ENCODE results near the gene LHPP.

Gene LHPP

DNA sequence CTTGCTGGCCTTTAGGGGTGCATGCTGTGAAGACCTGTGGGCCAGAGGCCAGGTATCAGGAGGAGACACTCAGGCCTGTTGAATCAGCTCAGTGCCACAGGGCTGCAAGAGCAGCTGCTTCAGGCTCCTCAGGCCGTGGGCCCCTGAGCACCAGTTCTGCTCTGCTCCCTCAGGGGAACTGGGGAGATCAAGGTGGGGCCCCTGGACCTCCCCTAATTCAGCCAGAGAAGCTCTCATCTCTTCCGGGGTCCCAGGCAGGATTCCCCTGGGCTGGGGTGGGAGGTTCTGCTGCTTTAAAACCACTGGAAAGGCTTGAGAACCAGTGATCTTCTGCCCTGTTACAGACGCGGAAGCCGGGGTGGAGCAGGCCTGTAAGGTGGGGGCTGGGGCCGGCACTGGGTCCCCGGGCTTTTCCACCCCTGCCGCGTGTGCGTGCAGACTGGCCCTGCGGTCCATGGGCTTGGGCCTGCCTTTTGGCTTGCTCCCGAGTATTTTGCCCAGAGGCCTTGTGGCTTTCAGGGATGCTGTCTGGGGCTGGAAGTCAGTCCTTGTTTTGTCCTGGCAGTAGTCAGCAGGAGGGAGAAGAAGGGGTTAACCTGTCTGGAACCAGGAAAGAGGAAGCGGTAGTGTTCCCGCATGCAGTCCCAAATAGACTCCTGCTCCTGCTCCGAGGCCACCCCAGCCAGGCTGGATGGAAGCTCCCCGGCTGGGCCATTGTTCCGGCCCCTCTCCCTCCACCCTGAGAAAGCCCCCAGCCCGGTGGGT is 74.3 kb downstream of the LHPP start:
- TF ChIP-seq POLR2AphosphoS5 (IDR thresholded peaks at IDR 0.05; ENCODE audit: low read depth, low read length) (no peak), POLR2A (IDR thresholded peaks at IDR 0.05; ENCODE audit: low read depth, low read length) (no peak), TAF1 (IDR thresholded peaks at IDR 0.05; ENCODE audit: borderline replicate concordance, low read depth, low read length) (no peak)
- FAIRE-seq, result no peak

DNA sequence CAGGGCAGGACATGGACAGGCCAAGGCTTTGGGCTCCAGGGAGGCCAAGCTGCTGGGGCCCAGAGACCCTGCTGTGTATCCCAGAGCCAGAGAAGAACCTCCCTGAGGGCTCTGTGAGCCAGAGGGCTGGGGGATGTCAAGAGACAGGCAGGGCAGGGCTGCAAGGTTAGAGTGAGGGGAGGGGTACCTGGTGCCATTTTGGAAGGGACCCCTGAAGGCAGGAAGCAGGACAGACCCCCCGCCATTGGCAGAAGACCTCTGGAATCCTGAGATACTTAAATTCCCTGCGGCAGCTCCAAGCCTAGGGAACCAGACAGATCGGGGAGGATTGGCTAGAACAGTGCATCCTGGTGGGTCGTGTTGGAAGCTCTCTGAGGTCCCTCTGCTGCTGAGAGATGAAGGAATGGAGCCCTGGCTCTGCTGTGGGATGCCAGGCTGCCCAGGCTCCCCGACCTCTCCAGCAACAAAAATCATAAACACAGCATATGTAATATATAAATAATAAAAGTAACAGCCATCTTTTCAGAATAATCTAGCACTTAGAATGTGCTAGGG is 75.0 kb downstream of the LHPP start:
- TF ChIP-seq TAF1 (IDR thresholded peaks at IDR 0.05; ENCODE audit: borderline replicate concordance, low read depth, low read length) (no peak), POLR2A (IDR thresholded peaks at IDR 0.05; ENCODE audit: low read depth, low read length) (no peak), POLR2AphosphoS5 (IDR thresholded peaks at IDR 0.05; ENCODE audit: low read depth, low read length) (no peak)
- FAIRE-seq (no peak), DNase-seq (ENCODE audit: insufficient read length) (no peak)

More for the DNA sequence above, 74.3 kb downstream of the LHPP start:
- DNase-seq (ENCODE audit: insufficient read length), result no peak

DNA sequence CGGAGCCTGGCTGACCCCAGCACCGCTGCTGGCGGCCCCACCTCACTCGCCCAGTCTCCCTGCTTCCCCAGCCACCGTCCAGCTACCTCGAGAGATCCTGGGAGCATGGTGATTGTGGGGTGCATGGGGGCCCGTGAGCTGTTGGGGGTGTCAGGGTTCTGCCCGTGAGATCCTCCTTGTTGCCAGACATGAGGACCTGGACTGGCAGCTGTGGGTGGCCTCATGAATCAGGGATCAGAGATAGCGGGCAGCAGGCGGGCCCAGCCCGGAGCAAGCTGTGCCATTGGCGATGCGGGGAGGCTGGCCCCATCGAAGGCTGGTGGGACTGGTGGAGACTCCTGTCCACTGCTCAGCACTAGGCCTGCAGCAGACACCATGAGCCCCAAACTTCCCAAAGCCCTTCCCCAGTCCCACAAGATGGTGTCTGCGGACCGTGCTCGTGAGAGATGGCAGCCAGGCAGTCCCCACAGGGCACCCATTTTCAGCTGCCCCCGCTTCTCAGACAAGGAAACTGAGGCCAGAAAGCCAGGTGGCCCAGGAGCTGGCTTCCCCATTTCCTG is 75.6 kb downstream of the LHPP start:
- FAIRE-seq, result no peak
- TF ChIP-seq POLR2AphosphoS5 (IDR thresholded peaks at IDR 0.05; ENCODE audit: low read depth, low read length) (no peak), POLR2A (IDR thresholded peaks at IDR 0.05; ENCODE audit: low read depth, low read length) (no peak), TAF1 (IDR thresholded peaks at IDR 0.05; ENCODE audit: borderline replicate concordance, low read depth, low read length) (no peak)
- no peak for DNase-seq (ENCODE audit: insufficient read length)

DNA sequence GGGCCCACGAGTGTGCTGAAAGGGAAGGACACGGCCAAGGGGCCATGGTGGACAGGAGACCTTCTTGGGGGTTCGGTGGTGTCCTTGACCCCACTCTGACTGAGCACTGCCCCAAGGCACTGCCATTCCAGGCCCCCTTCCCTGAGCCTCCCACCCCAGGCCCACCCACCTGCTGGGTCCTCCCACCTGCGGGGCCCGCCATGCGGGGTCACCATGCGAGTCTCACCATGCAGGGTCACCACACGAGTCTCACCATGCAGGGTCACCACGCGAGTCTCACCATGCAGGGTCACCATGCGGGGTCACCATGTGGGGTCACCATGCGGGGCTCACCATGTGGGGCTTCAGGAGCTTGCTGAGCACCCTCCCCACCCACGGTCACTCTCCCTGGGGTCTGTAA is 76.3 kb downstream of the LHPP start:
- no peak for DNase-seq (ENCODE audit: insufficient read length)
- FAIRE-seq, result no peak
- TF ChIP-seq TAF1 (IDR thresholded peaks at IDR 0.05; ENCODE audit: borderline replicate concordance, low read depth, low read length), result no peak
- no peak for TF ChIP-seq POLR2AphosphoS5 (IDR thresholded peaks at IDR 0.05; ENCODE audit: low read depth, low read length)
- no peak for TF ChIP-seq POLR2A (IDR thresholded peaks at IDR 0.05; ENCODE audit: low read depth, low read length)

DNA sequence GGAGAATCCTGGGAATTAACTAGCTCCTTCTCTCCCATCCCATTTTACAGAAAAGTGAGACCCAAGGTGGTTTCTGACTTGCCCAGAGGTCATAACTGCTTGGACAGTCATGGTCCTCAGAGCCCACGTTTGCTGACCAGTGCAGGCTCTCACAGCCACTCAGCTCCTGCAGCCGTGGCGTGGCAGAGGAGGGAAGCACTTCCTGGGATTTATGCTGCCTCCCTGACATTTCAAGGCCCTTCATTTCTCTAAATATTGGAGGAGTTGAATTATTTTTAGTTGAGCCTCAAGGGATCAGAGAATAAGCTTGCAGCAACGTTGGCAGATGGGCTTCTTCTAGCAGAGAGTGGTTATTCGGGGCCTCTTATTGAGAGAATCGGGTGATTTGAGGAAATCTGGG is 77.1 kb downstream of the LHPP start:
- no peak for DNase-seq (ENCODE audit: insufficient read length)
- TF ChIP-seq POLR2AphosphoS5 (IDR thresholded peaks at IDR 0.05; ENCODE audit: low read depth, low read length) (no peak), TAF1 (IDR thresholded peaks at IDR 0.05; ENCODE audit: borderline replicate concordance, low read depth, low read length) (no peak), POLR2A (IDR thresholded peaks at IDR 0.05; ENCODE audit: low read depth, low read length) (no peak)
- FAIRE-seq, result no peak

DNA sequence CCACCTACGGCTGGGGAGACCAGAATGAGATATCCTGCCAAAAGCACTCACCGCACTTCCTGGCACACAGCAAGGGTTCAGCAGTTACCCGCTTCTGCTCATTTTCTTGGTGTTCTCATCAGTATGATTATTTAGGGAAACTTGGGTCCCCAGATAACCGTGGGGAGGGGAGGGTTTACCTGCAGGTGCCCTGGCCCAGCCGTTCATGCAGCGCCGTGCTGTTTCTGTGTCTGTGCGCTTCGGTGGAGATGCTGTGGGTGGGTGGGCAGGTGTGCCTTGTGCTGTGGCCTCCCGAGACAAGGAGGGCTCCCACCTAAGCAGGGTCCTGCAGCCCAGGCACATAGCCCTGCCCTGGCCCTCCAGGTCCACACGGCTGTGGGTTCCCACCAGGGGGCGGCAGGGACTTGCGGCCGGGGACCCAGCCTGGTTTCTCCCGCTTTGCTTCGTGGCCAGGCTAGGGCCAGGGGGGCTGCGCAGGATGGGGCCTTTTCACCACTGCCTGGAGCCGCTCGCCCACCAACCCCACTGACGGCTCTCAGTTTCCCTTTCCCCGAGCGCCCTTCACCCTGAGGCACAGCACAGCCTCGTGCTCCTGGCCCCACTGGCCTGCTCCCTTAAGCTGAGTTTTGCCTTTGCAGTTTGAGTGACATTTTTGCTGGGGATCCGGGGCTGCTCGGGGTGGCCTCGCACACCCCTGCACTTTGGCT is 78.5 kb downstream of the LHPP start:
- TF ChIP-seq POLR2AphosphoS5 (IDR thresholded peaks at IDR 0.05; ENCODE audit: low read depth, low read length) (no peak), TAF1 (IDR thresholded peaks at IDR 0.05; ENCODE audit: borderline replicate concordance, low read depth, low read length) (no peak)
- FAIRE-seq, result peak; percentile 95
- DNase-seq (ENCODE audit: insufficient read length), result peak; percentile 86

DNA sequence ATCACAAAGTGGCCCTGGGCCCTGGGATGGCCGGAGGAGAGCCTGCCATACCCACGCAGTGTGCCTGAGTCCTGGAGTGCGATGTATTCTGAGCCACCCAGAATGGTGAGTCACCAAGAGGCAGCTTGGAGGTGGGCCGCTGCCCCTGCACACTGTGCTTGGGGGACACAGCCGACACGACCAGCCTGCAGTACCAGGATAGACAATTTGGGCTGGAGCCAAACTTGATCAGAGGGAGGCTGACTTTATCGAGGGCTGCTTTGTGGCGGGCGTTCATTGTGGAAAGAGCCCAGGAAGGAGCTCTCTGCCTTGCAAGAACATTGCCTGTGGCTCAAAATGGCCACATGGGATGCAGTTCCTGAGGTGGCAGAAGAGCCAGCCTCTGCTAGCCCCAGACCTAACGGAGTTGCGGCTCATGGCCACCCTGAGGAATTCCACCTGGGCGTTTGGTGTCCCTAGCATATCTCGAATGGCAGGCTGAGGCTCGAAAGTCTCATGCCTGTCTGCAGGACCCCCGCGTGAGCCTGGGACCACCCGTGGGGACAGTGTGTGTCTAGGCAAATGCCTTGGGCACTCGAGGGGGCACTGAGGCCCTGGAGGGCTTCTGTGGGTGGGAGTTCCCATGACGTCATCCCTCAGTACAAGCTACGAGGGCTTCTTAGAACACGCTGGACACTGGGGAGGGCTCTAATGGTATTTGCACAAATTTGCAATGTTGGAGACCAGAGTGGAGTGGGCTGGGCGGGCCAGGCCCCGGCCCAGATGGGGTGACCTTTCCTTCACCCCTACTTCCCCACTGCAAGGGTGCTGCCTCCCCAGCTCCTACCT is 79.7 kb downstream of the LHPP start:
- DNase-seq (ENCODE audit: insufficient read length) (no peak), FAIRE-seq (no peak)
- TF ChIP-seq POLR2AphosphoS5 (IDR thresholded peaks at IDR 0.05; ENCODE audit: low read depth, low read length) (no peak), POLR2A (IDR thresholded peaks at IDR 0.05; ENCODE audit: low read depth, low read length) (no peak), TAF1 (IDR thresholded peaks at IDR 0.05; ENCODE audit: borderline replicate concordance, low read depth, low read length) (no peak)

DNA sequence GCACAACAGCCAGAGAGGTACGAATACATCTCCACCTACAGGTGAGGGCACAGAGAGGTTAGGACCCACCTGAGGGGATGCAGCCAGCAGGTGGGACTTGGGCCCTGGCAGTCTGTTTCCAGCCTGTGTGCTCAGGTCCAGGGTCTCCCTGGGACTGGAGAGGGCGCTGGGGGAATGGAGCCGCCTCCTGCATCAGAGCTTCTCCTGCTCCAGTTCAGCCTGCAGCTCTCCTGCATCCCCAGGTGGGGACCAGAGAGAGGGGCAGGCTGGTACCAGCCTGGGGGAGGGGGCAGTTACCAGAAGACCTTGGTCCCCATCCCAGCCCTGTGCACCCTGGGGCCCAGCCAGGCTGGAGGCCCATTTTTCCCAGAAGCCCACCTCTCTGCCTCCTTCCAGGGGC is 80.7 kb downstream of the LHPP start:
- FAIRE-seq, result no peak

DNA sequence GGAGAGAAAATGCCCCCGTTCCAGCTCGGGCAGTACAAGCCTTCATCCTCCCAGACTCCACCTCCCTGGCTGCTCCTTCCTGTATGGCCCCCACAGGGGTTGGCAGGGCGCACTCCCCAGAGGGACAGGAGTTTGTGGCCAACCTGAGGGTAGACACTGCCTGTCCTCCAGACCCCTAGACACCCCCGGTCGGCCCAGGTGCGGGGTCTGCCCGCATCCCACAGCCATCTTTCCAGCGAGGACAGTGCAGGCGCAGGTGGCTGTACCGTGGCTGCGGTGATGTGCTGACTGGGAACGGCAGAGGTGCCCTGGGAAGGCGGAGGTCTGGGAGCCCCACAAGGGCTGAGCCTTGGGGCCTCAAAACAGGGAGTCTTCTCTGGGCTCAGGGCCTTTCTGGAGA is 81.5 kb downstream of the LHPP start:
- FAIRE-seq, result no peak
- no peak for DNase-seq (ENCODE audit: insufficient read length)
- TF ChIP-seq POLR2AphosphoS5 (IDR thresholded peaks at IDR 0.05; ENCODE audit: low read depth, low read length) (no peak), TAF1 (IDR thresholded peaks at IDR 0.05; ENCODE audit: borderline replicate concordance, low read depth, low read length) (no peak), POLR2A (IDR thresholded peaks at IDR 0.05; ENCODE audit: low read depth, low read length) (no peak)

More for the DNA sequence above, 80.7 kb downstream of the LHPP start:
- DNase-seq (ENCODE audit: insufficient read length), result no peak
- TF ChIP-seq POLR2AphosphoS5 (IDR thresholded peaks at IDR 0.05; ENCODE audit: low read depth, low read length), result no peak
- TF ChIP-seq POLR2A (IDR thresholded peaks at IDR 0.05; ENCODE audit: low read depth, low read length), result no peak
- TF ChIP-seq TAF1 (IDR thresholded peaks at IDR 0.05; ENCODE audit: borderline replicate concordance, low read depth, low read length), result no peak

DNA sequence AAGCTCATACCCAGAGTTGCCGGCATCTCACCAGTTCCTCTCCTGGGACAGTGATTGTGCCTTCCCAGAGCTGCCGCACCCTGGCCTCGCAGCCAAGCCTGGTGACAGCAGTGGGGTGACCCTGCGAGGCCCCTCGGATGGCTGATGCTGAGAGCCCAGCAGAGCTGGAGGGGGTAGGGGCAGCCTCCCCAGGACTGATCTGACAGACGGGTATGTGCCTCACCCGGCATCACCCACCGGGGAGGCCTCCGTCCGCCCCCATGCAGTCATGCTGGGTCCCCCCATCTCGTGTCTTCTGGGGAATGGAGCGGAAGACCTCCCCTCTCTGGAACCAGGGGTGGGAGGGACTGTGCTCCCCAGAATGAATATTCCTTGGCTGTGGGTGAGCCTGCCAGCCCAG is 82.3 kb downstream of the LHPP start:
- FAIRE-seq, result no peak
- DNase-seq (ENCODE audit: insufficient read length), result no peak

DNA sequence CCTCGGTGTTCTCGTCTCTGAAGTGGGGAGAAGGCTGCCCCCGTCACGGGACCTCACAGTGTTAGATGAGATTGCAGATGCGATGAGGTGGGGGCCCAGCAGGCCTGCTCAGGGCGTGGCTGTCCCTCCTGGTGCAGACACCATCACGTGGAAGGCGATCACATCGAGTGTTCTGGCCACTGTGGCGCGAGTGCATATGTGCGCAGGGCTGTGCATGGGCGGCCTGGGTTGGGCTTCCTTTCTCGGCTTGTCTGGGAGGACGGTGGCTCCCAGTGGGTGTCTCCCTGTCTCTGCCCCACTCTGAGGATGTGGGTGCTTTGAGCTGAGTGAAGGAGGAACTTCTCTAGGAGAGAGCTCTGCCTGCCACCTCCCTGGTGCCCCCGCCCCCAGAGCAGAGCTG is 83.1 kb downstream of the LHPP start:
- FAIRE-seq (no peak), DNase-seq (ENCODE audit: insufficient read length) (no peak)
- TF ChIP-seq POLR2A (IDR thresholded peaks at IDR 0.05; ENCODE audit: low read depth, low read length), result no peak
- TF ChIP-seq TAF1 (IDR thresholded peaks at IDR 0.05; ENCODE audit: borderline replicate concordance, low read depth, low read length), result no peak
- TF ChIP-seq POLR2AphosphoS5 (IDR thresholded peaks at IDR 0.05; ENCODE audit: low read depth, low read length), result no peak

More for the DNA sequence above, 82.3 kb downstream of the LHPP start:
- TF ChIP-seq TAF1 (IDR thresholded peaks at IDR 0.05; ENCODE audit: borderline replicate concordance, low read depth, low read length) (no peak), POLR2AphosphoS5 (IDR thresholded peaks at IDR 0.05; ENCODE audit: low read depth, low read length) (no peak), POLR2A (IDR thresholded peaks at IDR 0.05; ENCODE audit: low read depth, low read length) (no peak)

Measured in GM12892 (cell line).